ENCODE measurements around the gene TK2.

The TK2 gene

DNA sequence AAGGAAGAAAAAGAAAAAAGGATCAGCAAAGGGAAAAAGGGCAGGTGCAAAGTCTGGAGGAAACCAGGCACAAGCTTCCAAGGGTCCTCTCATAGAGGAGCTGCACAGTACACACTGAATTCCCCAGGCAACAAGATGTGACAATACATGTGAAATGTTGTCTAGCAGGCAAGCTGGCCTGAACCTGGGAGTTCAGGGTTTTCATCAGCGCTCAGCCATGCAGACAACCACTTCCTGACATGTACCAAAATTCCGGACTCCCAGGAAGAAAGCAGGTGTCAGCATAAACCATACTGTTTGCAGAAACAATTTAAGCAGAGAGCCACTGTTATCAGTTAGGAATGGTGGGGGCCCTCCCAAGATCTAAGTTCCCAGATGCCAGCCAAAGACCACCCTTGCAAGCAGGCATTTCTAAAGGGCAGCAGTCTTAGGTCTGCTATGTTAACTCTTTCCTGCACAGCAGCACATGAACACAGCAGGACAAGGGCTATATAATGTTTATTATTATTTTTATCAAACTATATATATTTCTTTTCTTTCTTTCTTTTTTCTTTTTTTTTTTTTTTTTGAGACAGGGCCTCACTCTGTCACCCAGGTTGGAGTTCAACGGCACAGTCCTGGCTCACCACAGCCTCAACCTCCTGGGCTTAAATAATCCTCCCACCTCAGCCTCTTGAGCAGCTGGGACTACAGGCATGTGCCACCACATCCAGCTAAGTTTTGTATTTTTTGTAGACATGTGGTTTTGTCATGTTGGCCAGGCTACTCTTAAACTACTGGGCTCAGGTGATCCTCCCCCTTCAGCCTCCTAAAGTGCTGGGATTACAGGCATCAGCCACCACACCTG, 10.1 kb downstream of the TK2 start:
- no peak for DNase-seq
- Histone ChIP-seq H3K4me3 (ENCODE audit: low read depth, low read length) (no peak overlapping the region), H3K9me3 (ENCODE audit: severe bottlenecking) (no peaks in the 10 kb centered on the region), H3K27ac (no peak overlapping the region), H3K36me3 (no peaks in the 10 kb centered on the region), H3K27me3 (ENCODE audit: insufficient read depth, low read depth, severe bottlenecking) (no peaks in the 10 kb centered on the region)
- TF ChIP-seq, protein P1, sequence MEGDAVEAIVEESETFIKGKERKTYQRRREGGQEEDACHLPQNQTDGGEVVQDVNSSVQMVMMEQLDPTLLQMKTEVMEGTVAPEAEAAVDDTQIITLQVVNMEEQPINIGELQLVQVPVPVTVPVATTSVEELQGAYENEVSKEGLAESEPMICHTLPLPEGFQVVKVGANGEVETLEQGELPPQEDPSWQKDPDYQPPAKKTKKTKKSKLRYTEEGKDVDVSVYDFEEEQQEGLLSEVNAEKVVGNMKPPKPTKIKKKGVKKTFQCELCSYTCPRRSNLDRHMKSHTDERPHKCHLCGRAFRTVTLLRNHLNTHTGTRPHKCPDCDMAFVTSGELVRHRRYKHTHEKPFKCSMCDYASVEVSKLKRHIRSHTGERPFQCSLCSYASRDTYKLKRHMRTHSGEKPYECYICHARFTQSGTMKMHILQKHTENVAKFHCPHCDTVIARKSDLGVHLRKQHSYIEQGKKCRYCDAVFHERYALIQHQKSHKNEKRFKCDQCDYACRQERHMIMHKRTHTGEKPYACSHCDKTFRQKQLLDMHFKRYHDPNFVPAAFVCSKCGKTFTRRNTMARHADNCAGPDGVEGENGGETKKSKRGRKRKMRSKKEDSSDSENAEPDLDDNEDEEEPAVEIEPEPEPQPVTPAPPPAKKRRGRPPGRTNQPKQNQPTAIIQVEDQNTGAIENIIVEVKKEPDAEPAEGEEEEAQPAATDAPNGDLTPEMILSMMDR (IDR thresholded peaks at IDR 0.05; ENCODE audit: low read depth, low read length), result no peak

DNA sequence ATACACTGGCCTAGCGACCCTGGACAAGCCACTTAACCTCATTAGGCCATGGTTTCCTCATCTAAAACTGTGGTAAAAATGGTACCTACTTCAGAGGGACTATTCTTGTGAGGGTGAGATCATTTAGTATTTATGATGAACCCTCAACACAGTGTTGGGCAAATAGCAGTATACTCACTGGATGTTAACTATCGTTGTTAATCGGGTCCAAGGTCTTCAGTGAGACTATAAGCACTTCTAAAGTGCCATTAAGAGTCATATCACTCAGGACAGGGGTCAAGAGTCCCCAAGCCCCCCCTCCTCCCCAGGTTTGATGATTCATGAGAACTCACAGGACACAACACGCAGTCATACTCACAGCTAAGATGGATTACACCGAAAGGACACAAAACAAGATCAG, 11.0 kb downstream of the TK2 start:
- Histone ChIP-seq H3K27me3 (ENCODE audit: insufficient read depth, low read depth, severe bottlenecking) (no peaks in the 10 kb centered on the region), H3K36me3 (no peaks in the 10 kb centered on the region), H3K4me3 (ENCODE audit: low read depth, low read length) (no peak overlapping the region), H3K9me3 (ENCODE audit: severe bottlenecking) (no peaks in the 10 kb centered on the region), H3K27ac (no peak overlapping the region)
- TF ChIP-seq, protein P1 (IDR thresholded peaks at IDR 0.05; ENCODE audit: low read depth, low read length), result no peak
- DNase-seq, result no peak

DNA sequence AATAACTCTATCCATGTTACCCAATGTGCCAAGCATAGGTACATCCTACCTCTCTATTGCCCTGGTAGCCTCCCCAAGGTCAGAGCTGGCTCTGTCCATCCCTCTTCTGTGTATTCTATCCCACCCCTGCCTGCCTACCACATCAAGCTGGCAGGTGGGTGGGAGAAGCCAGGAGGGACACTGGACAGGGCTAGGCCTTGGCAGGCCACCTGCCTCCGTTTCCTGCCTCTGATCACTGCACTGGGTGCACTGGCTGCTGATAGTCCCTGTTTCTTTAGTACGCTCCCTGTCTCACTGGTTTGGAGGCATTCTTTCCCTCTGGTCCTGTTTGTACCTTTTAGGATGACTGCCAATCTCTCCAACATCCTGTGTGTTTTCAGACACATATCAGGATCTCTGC, 12.7 kb downstream of the TK2 start:
- TF ChIP-seq, protein P1 (IDR thresholded peaks at IDR 0.05; ENCODE audit: low read depth, low read length), result no peak
- H3K9me3 ChIP-seq (ENCODE audit: severe bottlenecking), result no peaks in the 10 kb centered on the region
- no peak for DNase-seq

DNA sequence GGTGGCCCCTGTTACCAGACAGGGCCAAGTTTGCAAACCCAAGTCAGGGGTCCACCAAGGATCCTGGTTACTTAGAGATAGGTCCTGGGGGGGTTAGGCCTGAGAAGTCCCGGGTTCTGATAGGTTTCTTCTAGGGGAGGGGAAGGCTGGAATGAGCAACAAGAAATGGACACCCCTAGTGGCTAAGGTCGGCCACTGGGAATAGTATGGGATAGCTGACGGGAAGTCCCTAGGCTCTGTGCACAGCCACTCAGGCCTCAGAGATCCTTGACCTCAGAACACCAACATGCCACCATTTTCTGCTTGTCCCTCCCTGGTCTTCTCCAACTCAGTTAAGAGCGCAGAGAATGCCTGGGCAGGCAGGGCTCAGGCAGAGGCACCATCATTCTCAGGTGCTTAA, 13.4 kb downstream of the TK2 start:
- no peaks in the 10 kb centered on the region; the same call in 1 of the 2 replicates for H3K36me3 ChIP-seq
- DNase-seq, result no peak
- no peak overlapping the region for H3K27ac ChIP-seq
- no peaks in the 10 kb centered on the region for H3K27me3 ChIP-seq (ENCODE audit: insufficient read depth, low read depth, severe bottlenecking)
- no peak overlapping the region for H3K4me3 ChIP-seq (ENCODE audit: low read depth, low read length)
- H3K9me3 ChIP-seq (ENCODE audit: severe bottlenecking), result no peaks in the 10 kb centered on the region
- TF ChIP-seq, protein P1 (IDR thresholded peaks at IDR 0.05; ENCODE audit: low read depth, low read length), result no peak

More for the DNA sequence above, 12.7 kb downstream of the TK2 start:
- no peaks in the 10 kb centered on the region for H3K27me3 ChIP-seq (ENCODE audit: insufficient read depth, low read depth, severe bottlenecking)
- H3K36me3 ChIP-seq, result no peaks in the 10 kb centered on the region
- no peak overlapping the region for H3K27ac ChIP-seq
- no peak overlapping the region for H3K4me3 ChIP-seq (ENCODE audit: low read depth, low read length)

DNA sequence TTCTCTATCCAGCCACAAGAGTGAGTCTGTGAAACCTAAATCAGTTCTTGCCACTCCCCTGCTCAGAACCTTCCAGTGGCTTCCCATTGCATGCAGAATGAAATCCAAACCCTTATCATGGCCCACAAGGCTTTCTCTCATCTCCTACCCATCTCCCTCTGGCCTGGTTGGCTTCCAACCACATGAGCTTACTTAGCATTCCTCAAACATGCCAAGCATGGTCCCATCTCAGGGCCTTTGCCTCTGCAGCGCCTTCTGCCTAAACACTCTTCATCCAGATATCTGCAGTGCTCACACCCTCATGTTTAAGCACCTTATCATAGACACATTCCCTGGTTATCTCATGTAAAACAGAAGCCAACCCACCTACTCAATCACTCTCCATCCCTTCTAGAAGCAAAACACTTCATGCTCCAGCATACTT, 15.5 kb downstream of the TK2 start:
- Histone ChIP-seq H3K27me3 (ENCODE audit: insufficient read depth, low read depth, severe bottlenecking) (no peaks in the 10 kb centered on the region), H3K36me3 (peaks cover 2% of the 10 kb centered on the region; the same call in 1 of the 2 replicates), H3K4me3 (ENCODE audit: low read depth, low read length) (no peak overlapping the region), H3K27ac (no peak overlapping the region), H3K9me3 (ENCODE audit: severe bottlenecking) (no peaks in the 10 kb centered on the region)
- TF ChIP-seq, protein P1 (IDR thresholded peaks at IDR 0.05; ENCODE audit: low read depth, low read length), result no peak
- DNase-seq, result no peak

Measured in WERI-Rb-1 (cell line).